ENCODE data around the gene RNF157.
"Not testable (repeated sequence)": the region's sequence is repeated elsewhere in the genome, so short reads cannot be mapped to it uniquely, and the experiment has no call there.

The RNF157 gene

DNA sequence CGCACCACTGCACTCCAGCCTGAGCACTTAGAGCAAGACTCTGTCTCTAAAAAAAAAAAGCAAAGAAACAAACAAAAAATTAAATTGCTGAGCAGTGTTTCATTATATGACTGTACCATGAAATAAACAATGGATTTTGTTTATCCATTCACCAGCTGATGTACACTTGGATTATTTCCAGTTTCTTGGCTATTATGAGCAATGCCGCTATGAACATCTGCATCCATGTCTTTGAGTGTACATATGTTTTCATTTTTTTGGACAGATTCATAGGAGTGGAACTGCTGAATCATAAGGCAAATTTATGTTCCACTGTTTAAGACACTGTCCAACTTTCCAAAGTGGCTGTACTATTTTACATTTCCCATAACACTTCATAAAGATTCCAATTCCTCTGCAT is 8.0 kb downstream of the RNF157 start:
- no peak for DNase-seq

DNA sequence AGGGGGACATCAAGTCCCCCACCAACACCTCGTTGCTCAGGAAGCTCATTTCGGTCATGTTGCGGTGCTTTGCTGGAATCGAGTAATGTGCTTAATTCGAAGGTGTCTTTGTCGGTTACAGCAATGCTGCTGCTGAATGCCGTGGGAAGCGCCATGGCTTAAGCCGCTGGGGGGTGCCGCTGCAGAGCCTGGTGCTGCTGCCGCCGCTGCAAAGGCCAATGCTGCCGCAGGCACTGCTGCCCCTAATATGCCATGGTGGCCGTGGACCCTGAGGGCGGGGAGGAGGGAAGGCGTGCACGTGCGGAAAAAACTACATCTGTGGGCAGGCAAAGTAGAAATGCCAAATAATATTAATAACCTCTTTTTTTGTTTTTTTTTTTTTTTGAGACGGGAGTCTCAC is 13.5 kb downstream of the RNF157 start:
- not testable (repeated sequence) for DNase-seq

DNA sequence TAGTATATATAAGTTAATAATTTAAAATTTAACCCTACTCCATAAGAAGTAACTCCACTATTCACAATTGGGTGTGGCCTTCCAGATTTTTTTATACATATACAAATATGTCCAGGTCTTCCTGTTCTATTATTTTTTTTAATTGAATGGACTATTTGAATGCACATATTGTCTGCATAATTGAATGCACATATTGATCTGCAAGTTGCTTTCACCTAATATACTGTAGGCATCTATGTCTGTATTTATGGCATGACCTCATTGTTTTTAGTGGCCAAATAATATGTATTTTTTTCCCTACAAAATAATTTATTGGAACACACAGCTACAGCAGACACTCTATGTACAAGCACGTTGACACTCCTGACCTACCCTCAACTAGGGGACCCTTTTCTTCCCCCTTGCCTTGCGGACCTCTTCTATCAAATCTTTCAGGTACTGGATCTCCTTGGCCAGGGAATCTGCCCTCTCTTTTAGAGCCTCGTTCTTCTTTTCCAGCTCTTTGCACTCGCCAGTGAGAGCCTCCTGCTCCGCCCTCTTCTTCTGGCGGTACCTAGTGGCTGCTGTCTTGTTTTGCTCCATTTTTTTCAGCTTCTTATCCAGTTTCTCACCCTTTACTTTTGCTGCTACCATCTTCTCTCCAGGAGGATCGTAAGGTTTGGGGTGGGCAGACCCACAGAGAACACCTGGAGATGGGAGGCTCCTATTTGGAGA is 14.8 kb downstream of the RNF157 start:
- not testable (repeated sequence) for DNase-seq

DNA sequence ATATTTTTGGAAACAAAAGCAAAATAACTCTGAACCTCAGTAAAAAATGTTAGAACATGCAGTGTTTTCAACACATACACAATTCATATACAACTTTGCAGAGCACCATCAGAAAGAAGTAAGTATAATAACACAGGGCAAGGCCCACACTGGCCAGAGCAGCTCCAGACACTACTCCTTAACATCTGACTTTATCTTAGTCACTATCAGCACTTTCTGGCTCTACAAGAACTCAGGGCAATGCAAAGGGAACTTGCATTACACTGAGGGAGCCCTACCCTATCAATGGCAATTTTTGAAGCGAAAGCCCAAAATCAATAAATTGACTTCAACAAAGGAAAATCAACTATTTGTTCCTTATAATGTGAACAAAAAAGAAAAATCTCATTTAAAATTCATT is 16.5 kb downstream of the RNF157 start:
- no peak for DNase-seq

DNA sequence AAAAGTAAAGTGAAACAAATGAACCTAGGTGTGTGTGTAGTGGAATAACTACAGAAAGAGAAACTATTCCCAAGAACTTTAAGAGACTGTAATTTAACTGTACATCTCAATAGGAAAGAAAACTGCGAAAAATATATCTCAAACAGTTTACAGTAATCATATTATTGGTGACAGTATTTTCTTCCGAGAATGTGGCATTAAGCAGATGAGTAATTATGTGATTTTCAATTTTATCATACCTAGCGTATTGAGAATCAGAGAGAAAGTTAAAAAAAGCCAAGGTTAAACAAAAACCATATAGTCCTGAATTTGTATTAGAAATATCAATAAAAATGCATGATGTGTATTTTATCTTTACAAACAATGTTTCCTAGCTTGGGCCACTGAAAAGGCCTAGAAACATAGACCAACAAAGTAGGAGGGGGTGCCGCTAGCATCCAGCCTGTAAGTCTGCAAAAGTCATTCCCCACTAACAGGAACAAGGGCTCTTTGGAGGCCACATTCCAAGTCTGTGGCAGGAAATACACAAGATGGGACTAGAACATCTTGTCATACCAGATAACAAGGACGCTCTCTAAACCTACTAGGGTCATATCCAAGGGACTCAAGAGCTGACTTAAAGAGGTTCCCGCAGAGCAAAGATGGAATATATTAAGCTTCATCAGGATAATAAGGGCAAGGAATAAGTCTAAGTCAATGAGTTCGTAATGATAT is 20.5 kb downstream of the RNF157 start:
- DNase-seq = no peak

DNA sequence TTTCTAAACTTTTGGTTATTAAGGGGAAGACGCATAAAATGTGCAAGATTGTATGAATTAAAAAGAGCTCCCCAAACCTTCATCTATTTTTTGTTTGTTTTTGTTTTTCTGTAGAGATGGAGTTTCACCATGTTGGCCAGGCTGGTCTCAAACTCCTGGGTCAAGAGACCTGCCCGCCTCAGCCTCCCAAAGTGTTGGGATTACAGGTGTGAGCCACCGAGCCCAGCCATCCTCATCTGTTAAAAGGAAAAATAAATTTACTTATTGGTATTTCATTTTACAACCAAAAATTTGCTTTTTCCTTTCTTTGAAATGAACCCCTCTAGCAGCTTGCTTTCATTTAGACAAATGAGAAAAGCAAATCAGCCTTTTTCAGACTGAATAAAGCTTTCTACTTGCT is 23.2 kb downstream of the RNF157 start:
- no peak for DNase-seq

DNA sequence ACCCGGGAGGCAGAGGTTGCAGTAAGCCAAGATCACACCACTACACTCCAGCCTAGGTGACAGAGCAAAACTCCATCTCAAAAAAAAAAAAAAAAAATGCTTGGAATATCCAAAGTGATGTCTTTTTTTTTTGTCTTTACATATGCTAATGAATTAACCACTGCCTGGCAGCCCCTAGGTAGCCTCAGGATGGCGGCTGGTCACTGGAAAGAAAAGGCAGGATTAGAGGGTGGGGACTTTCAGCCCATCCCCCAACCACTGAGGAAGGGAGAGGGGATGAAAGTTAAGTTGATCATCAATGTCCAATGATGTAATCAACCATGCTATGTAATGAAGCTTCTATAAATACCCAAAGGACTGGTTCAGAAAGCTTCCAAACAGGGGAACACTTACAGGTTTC is 26.8 kb downstream of the RNF157 start:
- no peak for DNase-seq

DNA sequence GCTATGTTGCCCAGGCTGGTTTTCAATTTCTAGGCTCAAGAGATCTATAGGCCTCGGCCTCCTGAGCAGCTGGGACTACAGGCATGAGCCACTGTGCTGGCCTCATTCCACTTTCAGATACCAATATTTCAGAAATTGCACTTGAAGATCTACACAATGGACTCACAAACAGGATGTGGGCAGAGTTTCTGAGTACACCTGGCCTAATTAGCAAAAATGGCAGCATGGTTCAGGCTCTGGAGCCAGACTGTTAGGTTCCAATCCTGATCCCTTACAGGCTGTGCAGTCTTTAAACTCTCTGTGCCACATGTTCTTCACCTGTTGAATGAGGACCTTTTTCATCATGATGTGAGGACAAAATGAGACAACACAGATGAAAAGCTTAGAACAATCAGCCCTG is 32.2 kb downstream of the RNF157 start:
- DNase-seq = no peak

DNA sequence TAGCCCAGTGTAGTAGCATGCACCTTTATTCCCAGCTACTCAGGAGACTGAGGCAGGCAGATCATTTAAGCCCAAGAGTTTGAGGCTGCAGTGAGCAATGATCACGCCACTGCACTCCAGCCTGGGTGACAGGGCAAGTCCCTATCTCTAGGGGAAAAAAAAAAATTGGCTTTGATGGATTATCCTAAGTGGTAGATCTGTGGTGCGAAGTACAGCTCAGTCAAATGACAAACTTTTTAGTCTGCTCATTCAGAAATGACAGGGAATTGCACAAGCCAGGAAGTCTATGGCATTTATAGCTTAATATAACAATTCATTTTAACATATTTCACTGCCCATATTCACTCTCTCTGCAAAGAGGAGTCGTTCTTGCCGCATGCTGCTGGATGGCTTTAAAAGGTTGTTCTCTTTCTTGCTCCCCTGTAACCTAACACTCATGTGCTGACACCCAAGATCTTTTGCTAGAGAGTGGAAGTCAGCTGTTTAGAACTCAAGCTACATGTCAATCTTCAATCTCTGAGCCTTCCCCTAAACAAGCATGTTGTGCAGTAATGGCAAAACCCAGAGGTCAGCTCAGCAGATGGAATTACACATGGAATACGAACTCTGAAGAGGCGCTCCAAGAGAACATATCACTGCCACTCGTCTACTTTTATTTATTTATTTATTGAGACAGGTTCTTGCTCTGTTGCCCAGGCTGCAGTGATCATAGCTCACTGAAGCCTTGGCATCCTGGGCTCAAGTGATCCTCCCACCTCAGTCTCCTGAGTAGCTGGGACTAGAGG is 32.8 kb downstream of the RNF157 start:
- no peak for DNase-seq

DNA sequence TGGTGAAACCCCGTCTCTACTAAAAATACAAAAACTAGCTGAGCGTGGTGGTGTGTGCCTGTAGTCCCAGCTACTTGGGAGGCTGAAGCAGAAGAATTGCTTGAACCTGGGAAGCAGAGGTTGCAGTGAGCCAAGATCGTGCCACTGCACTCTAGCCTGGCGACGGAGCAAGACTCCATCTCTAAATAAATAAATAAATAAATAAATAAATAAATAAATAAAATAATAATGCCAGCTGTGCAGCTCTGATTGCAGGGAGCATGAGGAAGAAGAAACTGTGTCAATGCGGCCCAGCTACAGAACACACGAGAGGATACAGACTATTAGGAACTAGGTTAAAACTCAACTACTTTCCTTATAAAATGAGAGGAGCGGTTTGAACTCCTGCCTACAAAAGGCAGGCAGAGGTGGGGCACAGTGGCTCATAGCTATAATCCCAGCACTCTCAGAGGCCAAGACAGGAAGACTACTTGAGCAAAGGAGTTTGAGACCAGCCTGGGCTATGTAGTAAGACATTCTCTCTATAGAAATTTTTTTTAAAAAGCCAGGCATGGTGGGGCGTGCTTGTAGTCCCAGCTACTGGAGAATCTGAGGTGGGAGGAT is 34.6 kb downstream of the RNF157 start:
- not testable (repeated sequence) for DNase-seq

DNA sequence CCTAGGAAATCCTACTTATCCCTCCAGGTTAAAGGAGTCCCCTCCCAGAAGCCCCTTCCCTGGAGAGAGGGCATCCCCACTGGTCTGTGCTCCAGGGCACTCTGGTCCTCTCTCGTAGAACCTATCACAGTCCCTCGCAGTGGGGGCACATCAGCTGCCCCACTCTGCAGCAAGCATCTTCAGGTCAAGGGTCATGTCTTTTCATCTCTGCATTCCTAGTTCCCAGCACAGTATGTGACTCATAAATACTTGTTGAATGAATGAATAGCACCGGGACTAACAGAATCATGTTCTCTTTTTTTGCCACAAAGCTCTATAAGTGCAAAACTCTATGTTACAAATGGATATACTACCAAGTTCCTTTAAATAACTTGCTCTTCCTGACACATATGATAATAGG is 36.0 kb downstream of the RNF157 start:
- no peak for DNase-seq

DNA sequence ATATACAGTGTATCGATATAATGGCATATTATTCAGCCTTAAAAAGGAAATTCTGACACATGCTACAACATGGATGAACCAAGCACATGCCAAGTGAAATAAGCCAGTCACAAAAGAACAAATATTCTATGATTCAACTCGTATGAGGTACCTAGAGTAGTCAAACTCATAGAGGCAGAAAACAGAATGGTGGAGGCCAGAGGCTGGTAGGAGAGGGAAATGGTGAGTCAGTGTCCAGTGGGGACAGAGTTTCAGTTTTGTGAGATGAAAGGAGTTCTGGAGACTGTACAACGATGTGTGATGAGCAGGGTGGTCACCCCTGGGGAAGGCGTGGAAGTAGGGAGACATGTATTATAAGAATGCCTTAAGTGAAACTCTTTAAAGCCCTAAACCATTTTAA is 39.9 kb downstream of the RNF157 start:
- no peak for DNase-seq

DNA sequence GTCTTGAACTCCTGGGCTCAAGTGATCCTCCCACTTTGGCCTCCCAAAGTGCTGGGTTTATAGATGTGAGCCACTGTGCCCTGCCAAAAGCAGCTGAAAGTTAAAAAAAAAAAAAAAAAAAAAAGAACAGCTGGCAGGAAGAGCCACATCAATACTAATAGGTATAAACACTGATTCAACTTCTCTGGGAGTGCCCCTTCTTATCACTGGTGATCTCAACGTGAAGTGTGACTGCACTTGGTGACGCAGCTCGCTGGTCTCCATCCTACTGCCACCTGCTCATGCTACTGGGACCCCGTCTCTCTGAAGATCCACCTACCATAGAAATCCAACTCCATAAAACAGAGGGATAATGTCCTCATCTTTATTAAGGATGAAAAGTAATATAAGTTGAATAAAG is 40.8 kb downstream of the RNF157 start:
- no peak for DNase-seq

DNA sequence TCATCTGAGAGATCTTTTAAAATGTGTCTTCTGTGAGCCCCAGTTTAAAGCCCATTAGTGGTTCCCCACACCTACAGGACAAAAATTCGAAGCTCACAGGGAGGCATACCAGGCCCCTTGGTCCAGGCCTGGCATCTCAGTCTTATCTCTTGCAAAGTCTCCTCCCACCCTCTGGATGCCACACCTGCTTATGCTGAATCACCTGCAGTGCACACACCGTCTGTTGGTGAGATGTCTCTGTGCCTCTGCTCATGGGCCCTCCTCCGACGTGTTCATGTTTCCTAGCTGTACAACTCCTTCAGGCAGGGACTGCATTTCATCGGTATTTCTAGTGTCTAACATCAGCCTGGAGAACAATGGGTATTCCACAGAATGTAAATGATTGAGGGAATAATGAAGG is 41.6 kb downstream of the RNF157 start:
- no peak for DNase-seq

DNA sequence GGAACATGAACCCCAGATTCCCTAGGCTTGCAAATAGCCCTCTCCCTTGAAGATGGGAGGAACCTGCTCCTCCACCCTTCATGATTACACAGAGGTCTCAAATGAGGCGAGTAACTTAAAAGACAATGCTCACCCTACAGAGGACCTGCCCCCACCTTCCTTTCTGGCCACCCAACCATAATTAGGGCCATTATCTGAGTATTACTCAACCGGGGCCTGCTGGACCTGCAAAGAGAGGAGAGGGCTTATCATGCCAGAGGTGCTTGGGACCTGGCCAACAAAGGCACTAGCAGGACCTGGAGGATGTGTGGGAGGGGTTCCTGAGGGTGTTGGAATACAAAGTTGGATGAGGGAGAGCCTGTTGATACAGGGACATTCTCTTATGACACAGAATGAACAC is 42.4 kb downstream of the RNF157 start:
- no peak for DNase-seq

DNA sequence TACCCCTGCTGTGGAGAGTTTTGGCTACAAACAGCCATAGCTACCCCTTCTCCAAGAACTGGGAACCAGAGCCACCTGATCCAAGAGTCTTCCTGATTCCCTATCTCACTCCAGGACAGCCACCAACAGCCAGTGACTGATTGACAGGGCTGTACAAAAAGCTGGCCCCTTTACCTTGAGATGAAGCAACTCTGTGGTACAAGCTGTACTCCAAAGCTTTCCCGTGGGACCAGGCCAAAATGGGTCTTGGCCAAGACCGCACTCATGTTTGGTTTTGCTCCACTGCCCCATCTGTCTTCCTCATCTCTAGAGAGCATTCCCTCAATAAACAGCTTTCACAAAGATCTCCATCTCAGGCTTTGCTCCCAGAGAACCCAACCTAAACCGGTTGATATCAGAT is 43.6 kb downstream of the RNF157 start:
- no peak for DNase-seq

DNA sequence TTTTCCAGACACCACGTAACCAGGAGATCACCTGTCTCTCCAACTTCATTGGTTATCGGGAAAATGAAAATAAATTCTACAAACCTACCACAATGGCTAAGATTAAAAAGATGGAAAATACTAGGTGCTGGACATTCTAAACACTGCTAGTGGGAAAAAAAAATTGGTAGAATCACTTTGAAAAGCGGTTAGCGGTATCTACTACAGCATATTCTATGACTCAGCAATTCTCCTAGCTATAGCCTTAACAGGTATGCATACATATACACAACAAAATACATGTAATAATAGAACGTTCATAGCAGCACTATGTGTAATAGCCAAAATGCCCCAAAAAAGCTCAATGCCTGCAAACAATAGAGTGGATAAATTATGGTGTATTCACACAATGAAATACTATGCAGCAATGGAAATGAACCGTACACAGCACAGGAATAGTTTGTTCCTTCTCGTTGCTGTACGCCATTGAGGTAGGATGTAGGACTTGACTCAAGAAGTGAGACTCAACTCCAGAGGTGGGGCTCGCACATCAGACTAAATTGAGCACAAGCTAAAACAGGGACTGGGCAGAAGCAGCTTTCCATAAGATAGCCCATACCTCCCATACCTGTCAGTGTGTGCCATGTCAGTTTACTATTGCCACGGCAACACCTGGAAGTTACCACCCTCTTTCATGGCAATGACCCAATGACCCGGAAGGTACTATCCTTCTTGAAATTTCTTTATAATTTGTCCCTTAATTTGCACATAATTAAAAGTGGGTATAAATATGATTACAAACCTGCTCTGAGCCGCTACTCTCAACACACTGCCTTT is 44.8 kb downstream of the RNF157 start:
- no peak for DNase-seq

DNA sequence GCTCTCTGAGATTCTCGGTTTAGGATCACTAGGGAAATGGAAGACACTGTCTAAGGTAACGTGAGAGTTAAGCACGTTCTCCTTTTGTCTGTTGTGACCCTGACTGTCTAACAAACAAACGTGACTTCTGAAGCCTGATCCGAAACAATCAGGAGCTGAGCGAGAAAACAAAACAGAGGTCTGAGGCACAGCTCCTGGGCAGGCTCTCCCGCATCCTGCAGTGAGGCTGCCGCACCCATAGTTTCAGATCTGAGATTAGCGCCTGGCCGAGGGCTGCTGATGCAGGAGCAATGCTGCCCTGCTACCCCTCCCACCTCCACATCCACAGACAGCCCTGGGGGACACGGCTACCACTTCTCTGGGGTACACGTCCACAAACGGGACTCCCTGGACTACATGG is 46.7 kb downstream of the RNF157 start:
- DNase-seq = no peak

DNA sequence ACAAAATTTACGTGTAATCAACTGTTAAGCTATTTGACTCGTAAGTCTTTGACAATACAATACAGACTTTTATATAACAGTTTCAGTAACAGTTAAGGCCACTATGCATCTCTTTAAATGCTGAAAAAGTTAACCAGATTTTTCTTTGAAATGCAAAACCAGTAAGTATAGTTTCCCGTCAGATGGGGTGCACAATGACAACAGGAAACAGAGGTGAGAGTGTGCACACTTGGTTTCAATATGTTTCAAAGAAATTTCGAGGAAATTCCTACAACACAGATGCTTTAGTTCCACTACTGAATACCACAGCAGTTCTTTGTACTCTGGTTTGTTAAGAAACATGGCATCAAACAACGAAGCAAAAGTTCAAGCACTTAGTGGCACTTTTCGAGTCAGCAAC is 48.4 kb downstream of the RNF157 start:
- no peak for DNase-seq

DNA sequence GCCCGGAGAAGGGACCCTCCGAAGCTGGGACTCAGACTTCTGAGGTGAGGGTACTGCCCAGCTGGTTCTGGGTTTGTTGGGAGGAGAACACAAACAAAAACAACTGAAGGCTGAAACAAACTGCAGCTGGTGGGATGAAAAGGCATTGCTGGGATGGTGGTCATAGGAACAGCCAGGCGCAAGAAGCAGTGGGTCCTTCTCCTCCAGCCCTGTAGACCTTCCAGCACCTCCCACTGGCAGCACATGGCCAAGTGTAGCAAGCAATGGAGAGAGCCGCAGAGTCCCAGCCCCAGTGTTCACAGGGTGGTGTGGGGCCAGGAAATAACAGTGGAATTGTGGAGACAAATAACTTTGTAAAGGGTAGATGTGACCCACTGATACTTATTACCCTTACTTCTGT is 50.6 kb downstream of the RNF157 start:
- DNase-seq = no peak

DNA sequence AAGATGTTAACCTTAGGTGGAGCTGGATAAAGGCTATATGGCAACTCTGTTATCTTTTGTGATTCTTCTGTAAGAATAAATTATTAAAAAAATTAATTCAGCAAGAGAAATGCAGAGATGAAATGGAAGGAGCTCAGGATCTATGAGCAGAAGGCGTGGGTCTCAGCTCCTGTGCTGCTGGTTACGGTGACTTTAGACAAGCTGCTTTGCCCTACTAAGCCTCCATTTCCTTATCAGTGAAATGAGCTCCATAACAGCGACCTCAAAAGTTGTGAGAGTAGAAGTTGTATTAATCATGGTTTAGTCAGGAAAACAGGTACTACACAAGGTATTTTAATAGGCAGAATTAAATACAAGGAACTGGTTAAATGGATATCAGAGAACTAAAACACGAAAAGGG is 51.0 kb downstream of the RNF157 start:
- DNase-seq = no peak

DNA sequence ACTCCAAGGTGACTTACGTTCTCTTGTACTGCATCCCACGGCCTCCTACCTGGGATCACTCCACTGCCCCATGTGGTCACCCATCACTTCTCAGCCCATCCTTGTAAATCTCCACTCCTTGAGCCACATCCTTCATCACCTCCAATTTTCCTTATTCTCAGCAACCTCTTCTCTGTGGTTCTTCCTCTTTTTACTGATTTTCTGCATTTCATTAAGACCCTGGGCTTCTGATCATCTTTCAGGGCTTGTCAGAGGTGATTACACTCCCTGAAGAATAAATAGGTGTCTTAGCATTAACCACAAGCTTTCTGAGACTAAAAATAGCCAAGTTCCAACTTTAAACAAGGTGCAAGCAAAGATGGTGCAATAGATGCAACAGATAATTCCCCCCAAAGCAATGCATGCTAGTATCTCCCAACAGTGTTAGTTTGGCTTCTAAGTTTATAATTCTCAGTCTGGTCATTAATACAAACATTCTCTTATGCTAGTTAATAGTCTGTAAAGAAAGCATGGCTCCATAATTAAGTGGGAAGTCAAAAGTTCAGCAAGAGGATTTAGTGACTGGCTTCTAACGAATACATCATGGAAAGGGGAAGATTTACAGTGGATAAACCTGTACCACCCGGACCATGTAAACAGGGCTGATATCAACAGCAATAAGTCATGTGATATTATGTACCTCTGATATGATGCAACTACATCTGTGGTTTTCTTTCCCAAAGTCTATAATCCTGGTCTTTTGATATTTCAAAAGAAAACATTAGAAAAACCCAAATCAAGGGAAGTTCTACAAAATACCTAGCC is 51.9 kb downstream of the RNF157 start:
- no peak for DNase-seq

All from NCI-H526 treated with DMSO at 0.1 percent for 48 hours (cell line).